Motor neuron (in vitro differentiated cells): ENCODE measurements around the gene SCMH1. TPM values are rescaled to one million over a fixed set of nuclear protein-coding genes. Genes with fewer than 3 reads are reported as not detected.
"Not testable (repeated sequence)": the region's sequence is repeated elsewhere in the genome, so short reads cannot be mapped to it uniquely, and the experiment has no call there.

Experiments
- ATAC-seq, 8 experiments: fragments of 200-7000 bp; cut with Tn5 transposase; replicated peaks in 6 of 8; 2 replicates each; pipeline ENCODE4 v1.8.0; 2021; ENCODE audit warnings: mild to moderate bottlenecking in 8 of 8, moderate library complexity in 8 of 8
- H3K27ac ChIP-seq, 2 donors: fragments of 250-450 bp; sonication (Bioruptor Pico); 2 replicates each; pipeline ENCODE4 v1.9.0; 2021; ENCODE audit warnings: antibody characterized with exemption in 2 of 2, mild to moderate bottlenecking in 2 of 2, moderate library complexity in 1 of 2
- H3K4me1 ChIP-seq, 2 donors: fragments of 250-450 bp; sonication (Bioruptor Pico); replicated peaks in 1 of 2; 2 replicates each; pipeline ENCODE4 v1.6.1; 2021; ENCODE audit warnings: antibody characterized with exemption in 2 of 2, mild to moderate bottlenecking in 2 of 2, moderate library complexity in 1 of 2
- H3K4me3 ChIP-seq, 5 donors: fragments of 250-450 bp; sonication (Bioruptor Pico); 2 replicates each; pipeline ENCODE4 v1.9.0; 2021; ENCODE audit warnings: antibody characterized with exemption in 5 of 5, mild to moderate bottlenecking in 5 of 5, moderate library complexity in 4 of 5
- WGBS, 10 experiments: fragments of 450-650 bp; shearing (Covaris generic); methylation state at CpG; one replicate each; pipeline ENCODE4 v1.0.0; 2022; 5-methylcytosine and 5-hydroxymethylcytosine counted together
- in situ Hi-C, 9 experiments: fragments of 400-800 bp; cut with MboI; loops; one replicate each; pipeline ENCODE4 v1.15.0; 2021; ENCODE audit warnings: low sequenced_read_pairs in 9 of 9, low pct_unique_long_range_greater_than_20kb in 2 of 9; ENCODE audit not compliant: unreplicated experiment in 9 of 9
- total RNA-seq, 8 experiments: library from RNA; unstranded; fragments of 300-600 nt; gene quantifications; 2 replicates each; pipeline versions ENCODE4 v1.2.3 to v1.2.4, GENCODE V29; 2022

Gene SCMH1
- total RNA-seq, 8 experiments from 2014 or later: 8.8 to 40.9 (median 30.1) TPM

- 20 to 100% (median 97%) methylated on average over 1 of the region's 1 CpG; no CpG with 5 or more reads in 2 of the 10 experiments for WGBS, 10 experiments
- in situ Hi-C loops: no loop called here
- ATAC-seq: no peak
- no peak overlapping the region for H3K4me3 ChIP-seq
- H3K27ac ChIP-seq: no peak overlapping the region
- no peaks in the 10 kb centered on the region for H3K4me1 ChIP-seq
Measured at GRCh38 chr1:41192456-41193178, 49.5 kb downstream of the SCMH1 start.

- WGBS, 10 experiments: 80 to 100% (median 93%) methylated on average over 1 of the region's 1 CpG; no CpG with 5 or more reads in 2 of the 10 experiments
- no peak for ATAC-seq
- Histone ChIP-seq H3K4me3 (no peak overlapping the region), H3K4me1 (no peaks in the 10 kb centered on the region), H3K27ac (no peak overlapping the region)
- in situ Hi-C loops: no loop called here
Measured at GRCh38 chr1:41184446-41184845, 57.7 kb downstream of the SCMH1 start.

GRCh38 chr1:41178230-41178629 lies 63.9 kb downstream of the SCMH1 start:
- in situ Hi-C loops, ATAC-seq, H3K4me3 ChIP-seq, H3K27ac ChIP-seq, H3K4me1 ChIP-seq: not testable (repeated sequence)
- no CpG with 5 or more reads among the region's 3 CpGs for WGBS, 10 experiments

GRCh38 chr1:41175546-41175945 lies 66.6 kb downstream of the SCMH1 start:
- in situ Hi-C loops: no loop called here
- no peaks in the 10 kb centered on the region for H3K4me1 ChIP-seq
- no peak overlapping the region for H3K4me3 ChIP-seq
- no peak for ATAC-seq
- no peak overlapping the region for H3K27ac ChIP-seq

GRCh38 chr1:41174170-41174569 lies 67.9 kb downstream of the SCMH1 start:
- no peak for ATAC-seq
- no peaks in the 10 kb centered on the region for H3K4me1 ChIP-seq
- in situ Hi-C loops: no loop called here
- no peak overlapping the region for H3K4me3 ChIP-seq
- H3K27ac ChIP-seq: no peak overlapping the region
- 71 to 100% (median 88%) methylated on average over 1 of the region's 1 CpG; no CpG with 5 or more reads in 1 of the 10 experiments for WGBS, 10 experiments

GRCh38 chr1:41173651-41174050 lies 68.5 kb downstream of the SCMH1 start:
- in situ Hi-C loops: no loop called here

GRCh38 chr1:41171266-41171874 lies 70.7 kb downstream of the SCMH1 start:
- Histone ChIP-seq H3K4me3 (no peak overlapping the region), H3K27ac (no peak overlapping the region), H3K4me1 (no peaks in the 10 kb centered on the region)
- in situ Hi-C loops: no loop called here
- no peak for ATAC-seq
- WGBS, 10 experiments: 0 to 100% (median 55%) methylated on average over 1 of the region's 1 CpG

More at GRCh38 chr1:41173651-41174050, 68.5 kb downstream of the SCMH1 start:
- Histone ChIP-seq H3K4me1 (no peaks in the 10 kb centered on the region), H3K4me3 (no peak overlapping the region), H3K27ac (no peak overlapping the region)
- no peak for ATAC-seq

GRCh38 chr1:41169799-41170180 lies 72.3 kb downstream of the SCMH1 start:
- in situ Hi-C loops: no loop called here
- Histone ChIP-seq H3K4me3 (no peak overlapping the region), H3K4me1 (no peaks in the 10 kb centered on the region), H3K27ac (no peak overlapping the region)
- ATAC-seq: no peak
- WGBS, 10 experiments: 83 to 100% (median 94%) methylated on average over 1 to 3 of the region's 3 CpGs; no CpG with 5 or more reads in 4 of the 10 experiments

GRCh38 chr1:41169066-41169798 lies 72.9 kb downstream of the SCMH1 start:
- H3K4me3 ChIP-seq: no peak overlapping the region
- 91 to 100% (median 97%) methylated on average over 1 to 7 of the region's 7 CpGs; no CpG with 5 or more reads in 2 of the 10 experiments for WGBS, 10 experiments
- H3K27ac ChIP-seq: no peak overlapping the region
- ATAC-seq: no peak
- H3K4me1 ChIP-seq: no peaks in the 10 kb centered on the region
- in situ Hi-C loops: no loop called here

GRCh38 chr1:41167667-41168066 lies 74.4 kb downstream of the SCMH1 start:
- ATAC-seq: no peak
- H3K4me1 ChIP-seq: no peaks in the 10 kb centered on the region
- in situ Hi-C loops: no loop called here
- no peak overlapping the region for H3K4me3 ChIP-seq
- no peak overlapping the region for H3K27ac ChIP-seq
- WGBS, 10 experiments: 76 to 100% (median 98%) methylated on average over 3 of the region's 3 CpGs

GRCh38 chr1:41164727-41165126 lies 77.4 kb downstream of the SCMH1 start:
- 64 to 100% (median 93%) methylated on average over 2 of the region's 2 CpGs; no CpG with 5 or more reads in 1 of the 10 experiments for WGBS, 10 experiments
- H3K27ac ChIP-seq: no peak overlapping the region
- ATAC-seq: no peak
- in situ Hi-C loops: no loop called here
- H3K4me1 ChIP-seq: no peaks in the 10 kb centered on the region
- no peak overlapping the region for H3K4me3 ChIP-seq

- Histone ChIP-seq H3K27ac (no peak overlapping the region), H3K4me1 (no peaks in the 10 kb centered on the region), H3K4me3 (no peak overlapping the region)
- ATAC-seq: peak in 2 of 8 experiments; percentile 45 to 50
- 73 to 100% (median 88%) methylated on average over 1 to 3 of the region's 3 CpGs; no CpG with 5 or more reads in 5 of the 10 experiments for WGBS, 10 experiments
- in situ Hi-C loops: no loop called here
Measured at GRCh38 chr1:41162441-41162840, 79.7 kb downstream of the SCMH1 start.

- no peak overlapping the region for H3K4me3 ChIP-seq
- 80 to 100% (median 98%) methylated on average over 1 to 9 of the region's 9 CpGs; no CpG with 5 or more reads in 2 of the 10 experiments for WGBS, 10 experiments
- H3K27ac ChIP-seq: no peak overlapping the region
- in situ Hi-C loops: no loop called here
- no peaks in the 10 kb centered on the region for H3K4me1 ChIP-seq
- no peak for ATAC-seq
Measured at GRCh38 chr1:41161846-41162245, 80.3 kb downstream of the SCMH1 start.
